Dermis blood vessel endothelial cell (primary cell): ENCODE measurements around the gene CDK17. TPM values are rescaled to one million over a fixed set of nuclear protein-coding genes. Genes with fewer than 3 reads are reported as not detected.
A peak's percentile ranks its signal among the peaks of the same experiment; 100 is the strongest.

Experiments used
- DNase-seq: peaks from one replicate; pipeline ENCODE4 v3.0.0; 2010
- total RNA-seq: library from RNA; depleted of rRNA; stranded (reverse); fragments of >200 nt; gene quantifications from 2 replicates; pipeline ENCODE4 v1.2.3, GENCODE V29; 2014

CDK17 gene
- total RNA-seq, 1 donor from 2014 or later, result 232 TPM

- no peak for DNase-seq
Observed at GRCh38 chr12:96260231-96260630, 140.0 kb downstream of the CDK17 start.

GRCh38 chr12:96258104-96258961 is 141.9 kb downstream of the CDK17 start:
- DNase-seq, result peak; percentile 82

GRCh38 chr12:96257550-96258103 is 142.6 kb downstream of the CDK17 start:
- no peak for DNase-seq

- DNase-seq, result no peak
Observed at GRCh38 chr12:96256672-96257361, 143.4 kb downstream of the CDK17 start.

GRCh38 chr12:96255077-96255476 is 145.2 kb downstream of the CDK17 start:
- peak; percentile 100 for DNase-seq

- no peak for DNase-seq
Observed at GRCh38 chr12:96250119-96250685, 150.0 kb downstream of the CDK17 start.

GRCh38 chr12:96249196-96250118 is 150.8 kb downstream of the CDK17 start:
- DNase-seq, result peak; percentile 71

GRCh38 chr12:96248136-96248931 is 151.9 kb downstream of the CDK17 start:
- no peak for DNase-seq

GRCh38 chr12:96247563-96247962 is 152.7 kb downstream of the CDK17 start:
- DNase-seq, result no peak

GRCh38 chr12:96246926-96247505 is 153.2 kb downstream of the CDK17 start:
- DNase-seq, result no peak

- no peak for DNase-seq
Observed at GRCh38 chr12:96244826-96245225, 155.4 kb downstream of the CDK17 start.

GRCh38 chr12:96242597-96242996 is 157.6 kb downstream of the CDK17 start:
- DNase-seq, result peak; percentile 58

- DNase-seq, result peak; percentile 90
Observed at GRCh38 chr12:96241846-96242256, 158.4 kb downstream of the CDK17 start.

- DNase-seq, result no peak
Observed at GRCh38 chr12:96241431-96241830, 158.8 kb downstream of the CDK17 start.

GRCh38 chr12:96240656-96241055 is 159.6 kb downstream of the CDK17 start:
- DNase-seq, result no peak

GRCh38 chr12:96239711-96240635 is 160.3 kb downstream of the CDK17 start:
- DNase-seq, result no peak

- DNase-seq, result no peak
Observed at GRCh38 chr12:96238336-96239047, 161.7 kb downstream of the CDK17 start.

GRCh38 chr12:96237465-96238077 is 162.7 kb downstream of the CDK17 start:
- peak; percentile 93 for DNase-seq

GRCh38 chr12:96237035-96237434 is 163.2 kb downstream of the CDK17 start:
- DNase-seq, result no peak
